ENCODE data around the gene F2RL1. TPM values are rescaled to one million over a fixed set of nuclear protein-coding genes. Genes with fewer than 3 reads are reported as not detected.

The F2RL1 gene, protein sequence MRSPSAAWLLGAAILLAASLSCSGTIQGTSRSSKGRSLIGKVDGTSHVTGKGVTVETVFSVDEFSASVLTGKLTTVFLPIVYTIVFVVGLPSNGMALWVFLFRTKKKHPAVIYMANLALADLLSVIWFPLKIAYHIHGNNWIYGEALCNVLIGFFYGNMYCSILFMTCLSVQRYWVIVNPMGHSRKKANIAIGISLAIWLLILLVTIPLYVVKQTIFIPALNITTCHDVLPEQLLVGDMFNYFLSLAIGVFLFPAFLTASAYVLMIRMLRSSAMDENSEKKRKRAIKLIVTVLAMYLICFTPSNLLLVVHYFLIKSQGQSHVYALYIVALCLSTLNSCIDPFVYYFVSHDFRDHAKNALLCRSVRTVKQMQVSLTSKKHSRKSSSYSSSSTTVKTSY
- polyA plus RNA-seq (2012; ENCODE audit: insufficient read length, low read depth), result 50.1 TPM

DNA sequence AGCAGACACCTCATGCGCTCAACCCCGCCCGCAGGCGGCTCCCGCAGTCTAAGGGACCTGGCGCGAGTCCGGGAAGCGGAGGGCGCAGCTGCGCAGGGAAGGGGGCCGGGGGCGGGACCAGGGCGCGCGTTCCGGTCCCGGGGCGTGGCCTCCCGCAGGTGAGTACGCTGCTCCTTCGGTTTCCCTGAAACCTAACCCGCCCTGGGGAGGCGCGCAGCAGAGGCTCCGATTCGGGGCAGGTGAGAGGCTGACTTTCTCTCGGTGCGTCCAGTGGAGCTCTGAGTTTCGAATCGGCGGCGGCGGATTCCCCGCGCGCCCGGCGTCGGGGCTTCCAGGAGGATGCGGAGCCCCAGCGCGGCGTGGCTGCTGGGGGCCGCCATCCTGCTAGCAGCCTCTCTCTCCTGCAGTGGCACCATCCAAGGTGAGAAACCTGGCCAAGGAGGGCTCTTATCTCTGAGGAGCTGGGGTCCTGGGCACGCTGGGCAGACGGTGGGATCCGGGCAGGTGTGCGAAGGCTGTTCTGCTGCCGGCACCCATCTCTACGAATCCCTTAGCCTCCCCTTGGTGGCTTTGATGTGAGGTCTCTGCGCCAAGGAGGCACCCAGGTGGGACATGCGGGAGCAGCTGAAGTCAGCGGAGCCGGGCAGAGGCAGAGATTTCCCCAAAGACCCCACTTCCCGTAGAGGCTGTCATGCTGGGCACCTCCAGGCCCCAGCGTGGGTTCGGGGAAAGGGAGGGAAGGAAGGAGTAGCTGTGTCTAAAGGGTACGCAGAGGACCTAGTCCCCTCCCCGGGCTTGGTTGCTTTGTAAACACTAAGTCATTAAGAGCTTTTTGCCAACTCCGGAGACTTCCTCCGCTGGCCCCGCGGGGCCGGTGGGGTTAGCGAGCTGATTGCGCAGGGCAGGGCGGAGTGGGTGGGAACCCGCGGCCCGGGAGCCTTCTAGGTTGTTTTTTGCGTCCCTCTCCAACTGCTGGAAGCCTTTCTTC lies at the start of gene F2RL1:
Gene F2RL1, plus strand, starts transcription at position 187 of the 988 bp plus-strand sequence. Its CDS starts 153 bp downstream, at position 340.
- TF ChIP-seq TAF1 (IDR thresholded peaks at IDR 0.05; ENCODE audit: borderline replicate concordance, insufficient read depth, low read length), result 0 out of 2 replicates have a peak, but pooled peaks have one; percentile 50
- no peak; the same call in 1 of the 2 replicates for TF ChIP-seq POLR2AphosphoS5 (IDR thresholded peaks at IDR 0.05; ENCODE audit: low read depth, low read length)
- TF ChIP-seq FOXP2 (optimal IDR thresholded peaks at IDR 0.05; ENCODE audit: borderline replicate concordance, extremely low read depth, extremely low read length, insufficient read depth), result peak; percentile 47
- TF ChIP-seq, protein P1, sequence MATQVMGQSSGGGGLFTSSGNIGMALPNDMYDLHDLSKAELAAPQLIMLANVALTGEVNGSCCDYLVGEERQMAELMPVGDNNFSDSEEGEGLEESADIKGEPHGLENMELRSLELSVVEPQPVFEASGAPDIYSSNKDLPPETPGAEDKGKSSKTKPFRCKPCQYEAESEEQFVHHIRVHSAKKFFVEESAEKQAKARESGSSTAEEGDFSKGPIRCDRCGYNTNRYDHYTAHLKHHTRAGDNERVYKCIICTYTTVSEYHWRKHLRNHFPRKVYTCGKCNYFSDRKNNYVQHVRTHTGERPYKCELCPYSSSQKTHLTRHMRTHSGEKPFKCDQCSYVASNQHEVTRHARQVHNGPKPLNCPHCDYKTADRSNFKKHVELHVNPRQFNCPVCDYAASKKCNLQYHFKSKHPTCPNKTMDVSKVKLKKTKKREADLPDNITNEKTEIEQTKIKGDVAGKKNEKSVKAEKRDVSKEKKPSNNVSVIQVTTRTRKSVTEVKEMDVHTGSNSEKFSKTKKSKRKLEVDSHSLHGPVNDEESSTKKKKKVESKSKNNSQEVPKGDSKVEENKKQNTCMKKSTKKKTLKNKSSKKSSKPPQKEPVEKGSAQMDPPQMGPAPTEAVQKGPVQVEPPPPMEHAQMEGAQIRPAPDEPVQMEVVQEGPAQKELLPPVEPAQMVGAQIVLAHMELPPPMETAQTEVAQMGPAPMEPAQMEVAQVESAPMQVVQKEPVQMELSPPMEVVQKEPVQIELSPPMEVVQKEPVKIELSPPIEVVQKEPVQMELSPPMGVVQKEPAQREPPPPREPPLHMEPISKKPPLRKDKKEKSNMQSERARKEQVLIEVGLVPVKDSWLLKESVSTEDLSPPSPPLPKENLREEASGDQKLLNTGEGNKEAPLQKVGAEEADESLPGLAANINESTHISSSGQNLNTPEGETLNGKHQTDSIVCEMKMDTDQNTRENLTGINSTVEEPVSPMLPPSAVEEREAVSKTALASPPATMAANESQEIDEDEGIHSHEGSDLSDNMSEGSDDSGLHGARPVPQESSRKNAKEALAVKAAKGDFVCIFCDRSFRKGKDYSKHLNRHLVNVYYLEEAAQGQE (IDR thresholded peaks at IDR 0.05; ENCODE audit: insufficient read depth in 1 of 2, low read depth in 2 of 2, low read length in 2 of 2), result 0 out of 4 replicates have a peak, but pooled peaks of 1 of the 2 experiments have one; percentile 9
- peak; percentile 16; the same call in 1 of the 2 replicates for TF ChIP-seq SIN3A (IDR thresholded peaks at IDR 0.05; ENCODE audit: borderline replicate concordance, insufficient read depth, low read length)

DNA sequence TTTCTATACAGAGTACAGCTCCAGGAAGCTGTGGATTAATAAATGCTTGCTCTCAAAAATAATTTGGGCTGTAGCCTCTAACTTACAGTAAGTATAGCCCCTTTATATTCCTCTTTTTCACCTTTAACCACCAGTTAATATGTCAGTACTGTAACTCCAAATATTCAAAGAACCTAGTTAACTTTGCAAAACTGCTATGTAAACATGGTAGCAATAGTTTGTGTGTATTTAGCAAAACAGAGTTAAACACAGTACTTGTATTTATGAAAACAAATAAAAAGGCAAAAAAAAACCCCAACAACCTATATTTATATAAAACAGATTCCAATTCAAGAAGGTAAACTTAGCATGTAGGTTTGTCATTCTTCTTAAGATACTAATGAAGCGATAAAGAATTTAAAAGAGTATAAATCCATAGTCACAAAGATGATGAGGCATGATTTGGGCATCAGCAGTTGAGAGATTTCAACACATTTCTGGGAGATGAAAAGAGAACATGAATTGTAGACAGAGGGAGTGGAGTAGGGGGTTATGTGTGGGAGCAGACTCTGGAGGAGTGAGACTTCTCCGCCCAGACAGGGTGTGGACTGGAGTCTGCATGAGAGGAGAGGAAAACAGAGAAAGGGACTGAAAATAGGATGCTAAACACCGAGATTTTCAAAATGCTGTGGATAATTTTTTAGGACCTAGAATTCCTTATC lies 47.0 kb upstream of the F2RL1 start:
- TF ChIP-seq TAF1 (IDR thresholded peaks at IDR 0.05; ENCODE audit: borderline replicate concordance, insufficient read depth, low read length), result peak; percentile 32; the same call in 1 of the 2 replicates
- TF ChIP-seq, protein P1 (IDR thresholded peaks at IDR 0.05; ENCODE audit: insufficient read depth in 1 of 2, low read depth in 2 of 2, low read length in 2 of 2), result no peak

DNA sequence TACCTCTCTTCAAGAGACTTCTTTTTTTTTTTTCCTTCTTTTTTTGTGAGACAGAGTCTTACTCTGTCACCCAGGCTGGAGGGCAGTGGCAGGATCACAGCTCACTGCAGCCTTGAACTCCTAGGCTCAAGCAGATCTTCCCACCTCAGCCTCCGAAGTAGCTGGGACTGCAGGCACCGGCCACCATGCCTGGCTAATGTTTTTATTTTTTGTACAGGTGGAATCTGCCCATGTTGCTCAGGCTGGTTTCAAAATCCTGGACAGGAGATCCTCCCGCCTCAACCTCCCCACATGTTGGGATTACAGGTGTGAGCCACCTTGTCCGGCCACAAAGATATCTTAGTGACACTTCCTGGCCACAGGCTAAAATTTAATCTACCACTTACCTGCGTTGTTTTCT lies 42.9 kb upstream of the F2RL1 start:
- TF ChIP-seq POLR2AphosphoS5 (IDR thresholded peaks at IDR 0.05; ENCODE audit: low read depth, low read length) (no peak), TAF1 (IDR thresholded peaks at IDR 0.05; ENCODE audit: borderline replicate concordance, insufficient read depth, low read length) (no peak), SIN3A (IDR thresholded peaks at IDR 0.05; ENCODE audit: borderline replicate concordance, insufficient read depth, low read length) (no peak), FOXP2 (optimal IDR thresholded peaks at IDR 0.05; ENCODE audit: borderline replicate concordance, extremely low read depth, extremely low read length, insufficient read depth) (no peak)
- TF ChIP-seq, protein P1 (IDR thresholded peaks at IDR 0.05; ENCODE audit: insufficient read depth in 1 of 2, low read depth in 2 of 2, low read length in 2 of 2), result no peak

DNA sequence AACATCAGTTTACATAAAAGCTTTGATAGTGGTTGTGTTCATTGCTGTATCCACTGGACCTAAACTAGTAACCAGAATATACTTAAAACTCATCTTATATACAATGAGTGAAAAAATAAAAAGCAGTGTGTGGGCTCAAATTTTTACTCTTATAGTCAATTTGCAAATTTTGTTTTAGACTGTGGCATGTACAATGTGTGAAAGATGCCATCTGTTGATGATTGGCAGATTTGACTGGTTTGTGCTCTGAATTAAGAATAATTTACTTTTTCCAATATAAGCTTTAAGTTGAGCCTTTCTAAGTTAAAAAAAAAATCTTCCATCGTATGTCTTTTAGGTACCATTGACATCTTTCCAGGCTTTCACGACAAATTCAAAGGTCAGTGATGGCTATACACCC lies 42.4 kb upstream of the F2RL1 start:
- no peak for TF ChIP-seq FOXP2 (optimal IDR thresholded peaks at IDR 0.05; ENCODE audit: borderline replicate concordance, extremely low read depth, extremely low read length, insufficient read depth)
- TF ChIP-seq, protein P1 (IDR thresholded peaks at IDR 0.05; ENCODE audit: insufficient read depth in 1 of 2, low read depth in 2 of 2, low read length in 2 of 2), result no peak
- no peak for TF ChIP-seq TAF1 (IDR thresholded peaks at IDR 0.05; ENCODE audit: borderline replicate concordance, insufficient read depth, low read length)
- TF ChIP-seq POLR2AphosphoS5 (IDR thresholded peaks at IDR 0.05; ENCODE audit: low read depth, low read length), result no peak
- TF ChIP-seq SIN3A (IDR thresholded peaks at IDR 0.05; ENCODE audit: borderline replicate concordance, insufficient read depth, low read length), result no peak
